GM04504 (cell line): ENCODE data around the gene ZBTB34.
A peak's percentile ranks its signal among the peaks of the same experiment; 100 is the strongest.

ENCODE experiments used
- DNase-seq: peaks from one replicate; pipeline ENCODE4 v3.0.0-alpha.2; 2012; ENCODE audit warnings: low read depth

The ZBTB34 gene

DNA sequence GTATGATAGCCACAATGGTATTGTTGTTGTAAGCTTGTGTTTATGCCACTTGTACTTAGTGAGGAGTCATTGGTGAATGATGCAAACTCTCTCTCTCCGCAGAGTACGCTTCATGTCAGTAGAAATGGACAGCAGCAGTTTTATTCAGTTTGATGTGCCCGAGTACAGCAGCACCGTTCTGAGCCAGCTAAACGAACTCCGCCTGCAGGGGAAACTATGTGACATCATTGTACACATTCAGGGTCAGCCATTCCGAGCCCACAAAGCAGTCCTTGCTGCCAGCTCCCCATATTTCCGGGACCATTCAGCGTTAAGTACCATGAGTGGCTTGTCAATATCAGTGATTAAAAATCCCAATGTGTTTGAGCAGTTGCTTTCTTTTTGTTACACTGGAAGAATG is 18.8 kb downstream of the ZBTB34 start:
- no peak for DNase-seq

GRCh38 chr9:126880226-126880946 is 19.9 kb downstream of the ZBTB34 start:
- no peak for DNase-seq

DNA sequence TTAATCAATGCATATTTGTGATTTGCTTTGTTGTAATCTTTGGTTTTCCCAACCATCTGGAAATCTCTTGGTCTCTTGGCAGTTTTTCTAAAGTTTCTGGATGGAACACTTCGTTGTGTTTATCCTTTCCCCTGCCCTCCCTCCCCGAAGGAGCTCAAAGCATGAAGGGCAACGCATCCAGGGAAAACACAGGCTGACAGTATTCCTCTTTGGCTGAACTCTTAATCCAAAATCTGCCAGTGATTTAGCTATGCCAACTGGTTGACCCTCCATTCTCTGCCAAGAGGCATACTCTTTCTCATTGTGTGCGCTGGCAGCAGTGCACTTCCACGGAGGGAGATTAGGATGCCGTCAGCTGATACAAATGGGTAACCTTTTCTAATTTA is 20.5 kb downstream of the ZBTB34 start:
- no peak for DNase-seq

DNA sequence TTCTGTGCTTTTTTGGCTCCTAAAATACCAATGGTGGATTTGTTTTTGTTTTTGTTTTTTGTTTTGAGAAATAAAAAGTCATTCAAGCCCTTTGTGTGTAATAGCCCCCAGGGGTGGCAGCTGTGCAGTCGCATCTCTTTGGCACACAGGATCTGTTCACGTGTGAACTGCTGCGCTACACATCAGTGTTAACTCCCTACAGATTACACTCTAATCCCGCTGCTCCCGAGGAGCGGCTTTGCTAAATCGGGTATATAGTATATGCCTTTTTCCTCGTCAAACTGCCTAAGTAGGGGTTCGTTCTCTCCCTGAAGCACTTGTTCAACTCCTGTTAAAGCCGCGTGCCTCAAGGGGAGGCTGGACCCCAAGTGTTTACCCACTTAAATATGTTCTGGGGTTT is 22.3 kb downstream of the ZBTB34 start:
- DNase-seq, result no peak

DNA sequence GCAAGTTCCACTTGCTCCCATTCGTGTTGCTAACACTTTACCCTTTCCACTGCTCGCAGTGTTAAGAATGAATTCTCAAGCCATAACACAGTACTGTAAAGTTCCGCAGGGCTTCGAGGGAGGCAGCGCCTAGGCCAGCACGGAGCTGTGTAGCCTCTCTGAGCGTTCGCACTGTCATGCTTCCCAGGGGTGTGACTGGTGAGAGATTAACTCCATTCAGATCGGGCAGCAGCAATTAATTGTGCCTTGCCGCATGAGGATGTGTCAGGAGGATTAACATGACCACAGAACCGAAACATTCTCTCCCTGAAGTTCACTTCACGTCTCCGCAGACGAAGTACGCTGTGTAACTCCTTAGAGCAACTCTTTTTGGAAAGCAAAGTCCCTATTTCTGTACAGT is 23.2 kb downstream of the ZBTB34 start:
- no peak for DNase-seq

- no peak for DNase-seq
Measured at GRCh38 chr9:126885131-126885641, 24.7 kb downstream of the ZBTB34 start.

GRCh38 chr9:126886034-126886822 is 25.8 kb downstream of the ZBTB34 start:
- no peak for DNase-seq

GRCh38 chr9:126886897-126887296 is 26.5 kb downstream of the ZBTB34 start:
- no peak for DNase-seq

GRCh38 chr9:126891676-126892075 is 31.2 kb downstream of the ZBTB34 start:
- no peak for DNase-seq

GRCh38 chr9:126893079-126893478 is 32.6 kb downstream of the ZBTB34 start:
- no peak for DNase-seq

DNA sequence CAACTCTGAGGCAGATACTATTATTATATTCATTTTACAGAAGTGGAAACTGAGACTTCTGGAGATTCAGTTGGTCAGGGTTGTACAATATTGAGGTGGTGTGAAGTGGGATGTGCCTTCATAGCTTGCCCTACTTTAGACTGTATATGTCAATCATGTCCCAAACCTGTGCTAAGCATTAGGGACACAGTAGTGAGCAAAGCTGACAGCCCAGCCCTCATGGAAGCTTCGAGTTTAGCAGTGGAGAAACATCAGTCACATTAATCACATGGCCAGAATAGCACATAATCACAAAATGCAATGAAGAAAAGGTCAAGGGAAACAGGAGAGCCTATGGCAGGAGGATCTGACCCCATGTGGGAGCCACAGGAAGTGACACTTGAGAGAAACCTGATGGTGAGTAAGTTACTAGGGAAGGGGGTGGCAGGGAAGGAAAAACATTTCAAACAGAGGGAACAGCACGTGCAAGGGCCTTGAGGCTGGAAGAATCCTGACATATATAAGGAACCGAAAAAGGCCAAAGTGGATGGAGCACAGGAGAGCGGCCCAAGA is 33.7 kb downstream of the ZBTB34 start:
- DNase-seq, result no peak

GRCh38 chr9:126902210-126902609 is 41.8 kb downstream of the ZBTB34 start:
- no peak for DNase-seq

DNA sequence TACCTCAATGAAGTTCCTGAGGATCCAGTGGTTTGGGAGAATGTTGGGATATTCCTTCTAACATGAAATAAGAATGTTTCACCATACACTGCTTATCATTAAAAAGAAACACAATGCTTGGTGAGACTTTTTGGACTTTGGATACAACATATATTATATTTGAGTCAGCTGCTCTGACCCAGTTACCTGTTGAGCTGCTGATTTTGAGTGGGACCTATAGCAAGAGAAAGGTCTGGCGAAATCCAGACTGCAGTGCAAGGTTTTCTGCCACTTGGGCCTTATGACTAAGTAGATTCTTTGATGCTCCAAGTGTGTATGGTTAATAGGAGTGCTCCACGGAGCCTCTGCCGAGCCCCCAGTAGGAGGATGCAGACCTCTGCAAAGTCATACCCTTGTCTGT is 44.1 kb downstream of the ZBTB34 start:
- DNase-seq, result no peak

GRCh38 chr9:126906091-126906490 is 45.7 kb downstream of the ZBTB34 start:
- DNase-seq, result no peak

DNA sequence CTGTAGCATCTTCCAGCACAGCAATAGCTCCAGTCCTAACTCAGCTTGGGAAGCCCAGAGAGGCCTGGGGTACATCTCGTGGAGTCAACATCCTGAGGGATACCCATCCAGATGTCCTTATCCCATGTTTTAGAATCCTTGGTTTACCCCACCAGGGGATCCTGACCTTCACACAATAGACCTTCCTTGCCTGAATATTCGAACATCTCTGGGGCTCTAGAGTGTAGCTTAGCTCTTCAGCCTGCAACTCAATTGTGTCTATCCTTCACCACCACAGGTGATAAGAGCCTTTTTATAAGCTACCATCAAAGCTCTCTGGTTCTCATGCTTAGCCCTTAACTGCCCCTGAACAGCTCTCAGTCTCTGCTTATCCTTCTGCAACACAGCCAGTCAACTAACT is 46.6 kb downstream of the ZBTB34 start:
- no peak for DNase-seq

DNA sequence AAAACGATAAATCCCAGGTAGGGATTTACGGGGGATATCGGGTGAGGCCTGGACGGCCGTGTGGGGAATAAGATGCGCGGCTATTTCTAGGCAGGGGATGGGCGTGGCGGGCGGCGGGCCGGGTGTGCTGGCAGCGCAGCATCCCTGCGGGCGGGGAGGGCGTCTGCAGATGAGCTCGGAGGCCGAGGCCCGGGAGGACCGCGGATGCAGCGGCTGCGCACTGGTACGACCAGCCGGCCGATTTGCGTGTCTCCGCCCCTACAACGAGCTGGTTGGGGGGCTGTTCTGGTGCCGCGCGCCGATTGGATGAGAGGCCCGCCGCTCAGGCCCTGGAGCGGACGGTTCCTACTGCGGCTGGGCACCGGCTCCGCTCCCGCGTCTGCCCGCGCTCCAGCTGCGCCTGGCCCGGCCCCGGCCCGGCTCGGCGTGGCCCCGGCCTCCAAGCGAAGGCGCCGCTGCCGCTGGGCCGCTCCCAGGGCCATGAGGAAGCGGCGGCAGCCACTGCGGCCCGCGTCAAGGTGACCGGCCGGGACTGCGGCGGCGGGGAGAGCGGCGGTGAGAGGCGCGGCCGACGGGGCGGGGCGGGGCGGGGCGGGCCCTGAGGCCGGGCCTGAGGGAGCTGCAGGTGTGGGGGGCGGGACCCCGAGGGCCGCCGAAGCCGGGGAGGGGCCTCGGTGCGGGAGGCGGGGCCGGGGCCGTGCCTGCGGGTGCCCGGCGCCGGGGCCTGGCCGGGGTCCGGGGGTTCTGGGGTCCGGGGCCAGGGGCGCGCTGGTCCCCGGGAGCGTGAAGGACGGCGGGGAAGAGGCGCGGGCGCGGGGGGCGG is 54.2 kb downstream of the ZBTB34 start, which contains the start of gene RALGPS1:
Gene RALGPS1, plus strand, starts transcription at position 325 of the 823 bp plus-strand sequence. CDS start 47,508 bp downstream, outside the sequence.
- peak; percentile 88 for DNase-seq

DNA sequence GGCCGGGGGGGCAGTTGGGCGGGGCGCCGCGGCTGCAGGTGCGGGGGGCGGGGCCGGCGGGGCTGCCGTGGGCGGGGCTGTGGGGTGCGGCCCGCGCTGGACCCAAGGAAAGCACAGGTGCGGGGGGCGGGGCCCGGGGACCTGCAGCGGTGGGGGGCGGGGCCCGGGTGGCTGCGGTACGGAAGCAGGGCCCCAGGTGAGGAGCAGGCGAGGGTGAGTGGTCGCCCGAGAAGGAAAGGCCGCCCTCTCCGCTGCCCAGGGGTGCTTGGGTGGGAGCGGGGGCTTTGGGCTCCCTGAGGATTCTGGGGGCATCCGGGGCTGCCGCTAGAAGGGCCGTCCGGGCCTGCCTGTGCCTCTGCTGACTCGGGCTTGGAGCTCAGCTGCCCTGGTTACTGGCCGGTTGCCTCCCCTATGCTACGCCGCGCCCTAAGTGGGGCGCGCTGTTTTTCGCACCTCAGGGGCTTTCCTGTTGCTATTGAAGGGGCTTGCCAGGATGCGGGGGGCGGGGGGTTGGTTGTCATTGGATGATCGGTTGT is 54.9 kb downstream of the ZBTB34 start:
- no peak for DNase-seq

GRCh38 chr9:126915846-126916543 is 55.6 kb downstream of the ZBTB34 start:
- no peak for DNase-seq

- no peak for DNase-seq
Measured at GRCh38 chr9:126916909-126917308, 56.5 kb downstream of the ZBTB34 start.

GRCh38 chr9:126919193-126919592 is 58.8 kb downstream of the ZBTB34 start:
- no peak for DNase-seq

GRCh38 chr9:126925876-126926275 is 65.4 kb downstream of the ZBTB34 start:
- no peak for DNase-seq
